Activated T-helper 2 cell treated with anti-CD3 and anti-CD28 coated beads, Interferon-gamma antibody, Interleukin-2, Interleukin-4, amounts not matched to agents 10 μg/mL and 5 μg/mL and 100 μg/mL, durations not matched to agents 14 hours and 24 hours and 36 hours (primary cell): ENCODE data around the gene SIGLECL1. TPM values are rescaled to one million over a fixed set of nuclear protein-coding genes. Genes with fewer than 3 reads are reported as not detected.

Source experiments
- DNase-seq: peaks from one replicate; pipeline ENCODE4 v3.0.0; 2021; ENCODE audit warnings: low spot score
- H3K27ac Mint-ChIP-seq: one replicate; pipeline ENCODE4 v1.8.0; 2021; ENCODE audit warnings: mixed read lengths
- H3K27me3 Mint-ChIP-seq: one replicate; pipeline ENCODE4 v1.8.0; 2021; ENCODE audit warnings: low read depth, mixed read lengths
- H3K36me3 Mint-ChIP-seq: one replicate; pipeline ENCODE4 v1.8.0; 2021; ENCODE audit warnings: low read depth, mixed read lengths
- H3K4me1 Mint-ChIP-seq: one replicate; pipeline ENCODE4 v1.8.0; 2021; ENCODE audit warnings: low read depth, mixed read lengths
- H3K4me3 Mint-ChIP-seq: one replicate; pipeline ENCODE4 v1.8.0; 2021; ENCODE audit warnings: low read depth, mild to moderate bottlenecking, moderate library complexity, mixed read lengths
- H3K9me3 Mint-ChIP-seq: one replicate; pipeline ENCODE4 v1.8.0; 2021; ENCODE audit warnings: mixed read lengths
- intact Hi-C: fragments of 100-400 bp; cut with micrococcal nuclease; formaldehyde crosslinking; loops from one replicate; pipeline ENCODE4 v1.15.1; 2023
- total RNA-seq: library from RNA; stranded (reverse); gene quantifications from 2 replicates; pipeline ENCODE4 v1.2.3, GENCODE V29; 2022

The SIGLECL1 gene
- total RNA-seq, 1 donor from 2014 or later = not detected

GRCh38 chr19:51293571-51294210, 42.8 kb downstream of the SIGLECL1 start:
- intact Hi-C loops = no loop called here
- Mint-ChIP-seq H3K36me3 (no peaks in the 10 kb centered on the region), H3K9me3 (no peaks in the 10 kb centered on the region), H3K4me3 (no peak overlapping the region), H3K27me3 (no peaks in the 10 kb centered on the region), H3K4me1 (no peaks in the 10 kb centered on the region), H3K27ac (no peak overlapping the region)
- DNase-seq = no peak

GRCh38 chr19:51294211-51294976, 43.5 kb downstream of the SIGLECL1 start:
- Mint-ChIP-seq H3K9me3 (no peaks in the 10 kb centered on the region), H3K4me3 (no peak overlapping the region), H3K36me3 (no peaks in the 10 kb centered on the region), H3K27me3 (no peaks in the 10 kb centered on the region), H3K4me1 (no peaks in the 10 kb centered on the region), H3K27ac (no peak overlapping the region)
- intact Hi-C loops = no loop called here
- DNase-seq = no peak

- no peaks in the 10 kb centered on the region for H3K36me3 Mint-ChIP-seq
- H3K4me3 Mint-ChIP-seq = no peak overlapping the region
- no peak overlapping the region for H3K27ac Mint-ChIP-seq
- no peak for DNase-seq
- H3K9me3 Mint-ChIP-seq = no peaks in the 10 kb centered on the region
- no peaks in the 10 kb centered on the region for H3K27me3 Mint-ChIP-seq
- intact Hi-C loops = no loop called here
- no peaks in the 10 kb centered on the region for H3K4me1 Mint-ChIP-seq
These were observed 44.1 kb downstream of the SIGLECL1 start for GRCh38 chr19:51294977-51295375.

- no peak for DNase-seq
- H3K27me3 Mint-ChIP-seq = no peaks in the 10 kb centered on the region
- no peaks in the 10 kb centered on the region for H3K36me3 Mint-ChIP-seq
- no peaks in the 10 kb centered on the region for H3K4me1 Mint-ChIP-seq
- H3K27ac Mint-ChIP-seq = no peak overlapping the region
- H3K4me3 Mint-ChIP-seq = no peak overlapping the region
- H3K9me3 Mint-ChIP-seq = no peaks in the 10 kb centered on the region
- intact Hi-C loops = no loop called here
These were observed 44.7 kb downstream of the SIGLECL1 start for GRCh38 chr19:51295382-51296126.

- Mint-ChIP-seq H3K36me3 (no peaks in the 10 kb centered on the region), H3K9me3 (no peaks in the 10 kb centered on the region), H3K4me3 (no peak overlapping the region), H3K27ac (no peak overlapping the region), H3K4me1 (no peaks in the 10 kb centered on the region), H3K27me3 (no peaks in the 10 kb centered on the region)
- no peak for DNase-seq
- intact Hi-C loops = no loop called here
These were observed 45.6 kb downstream of the SIGLECL1 start for GRCh38 chr19:51296336-51297093.

- intact Hi-C loops = no loop called here
- Mint-ChIP-seq H3K36me3 (no peaks in the 10 kb centered on the region), H3K9me3 (no peaks in the 10 kb centered on the region), H3K4me1 (no peaks in the 10 kb centered on the region), H3K27ac (no peak overlapping the region), H3K4me3 (no peak overlapping the region), H3K27me3 (no peaks in the 10 kb centered on the region)
- DNase-seq = no peak
These were observed 46.5 kb downstream of the SIGLECL1 start for GRCh38 chr19:51297406-51297805.

- no peaks in the 10 kb centered on the region for H3K36me3 Mint-ChIP-seq
These were observed 50.4 kb downstream of the SIGLECL1 start for GRCh38 chr19:51301266-51301665.

GRCh38 chr19:51305479-51305878, 54.6 kb downstream of the SIGLECL1 start:
- peaks cover 15% of the 10 kb centered on the region for H3K27me3 Mint-ChIP-seq
- intact Hi-C loops = no loop called here
- H3K36me3 Mint-ChIP-seq = no peaks in the 10 kb centered on the region
- DNase-seq = no peak
- H3K4me1 Mint-ChIP-seq = no peaks in the 10 kb centered on the region
- H3K4me3 Mint-ChIP-seq = no peak overlapping the region
- H3K27ac Mint-ChIP-seq = no peak overlapping the region
- peaks cover 17% of the 10 kb centered on the region for H3K9me3 Mint-ChIP-seq

More at GRCh38 chr19:51301266-51301665, 50.4 kb downstream of the SIGLECL1 start:
- DNase-seq = no peak
- intact Hi-C loops = no loop called here
- Mint-ChIP-seq H3K4me1 (no peaks in the 10 kb centered on the region), H3K27ac (no peak overlapping the region), H3K4me3 (no peak overlapping the region), H3K9me3 (peaks cover 4% of the 10 kb centered on the region), H3K27me3 (peaks cover 4% of the 10 kb centered on the region)

GRCh38 chr19:51311351-51312257, 60.7 kb downstream of the SIGLECL1 start, which contains the start of gene IGLON5:
TSS of gene IGLON5 (plus strand) at chr19:51311644. CDS start at chr19:51311848, 204 bp downstream.
- intact Hi-C loops = no loop called here
- no peak within 1 kb of the TSS for H3K27ac Mint-ChIP-seq
- no peak for DNase-seq
- no peaks in the 10 kb centered on the region for H3K36me3 Mint-ChIP-seq
- peaks cover 11% of the 10 kb centered on the region for H3K9me3 Mint-ChIP-seq
- H3K27me3 Mint-ChIP-seq = peaks cover 32% of the 10 kb centered on the region
- peaks cover 2% of the 10 kb centered on the region for H3K4me1 Mint-ChIP-seq
- H3K4me3 Mint-ChIP-seq = no peak within 1 kb of the TSS

GRCh38 chr19:51316688-51317087, 65.8 kb downstream of the SIGLECL1 start:
- Mint-ChIP-seq H3K36me3 (no peaks in the 10 kb centered on the region), H3K4me3 (no peak overlapping the region), H3K27ac (no peak overlapping the region), H3K4me1 (peaks cover 2% of the 10 kb centered on the region), H3K27me3 (peaks cover 21% of the 10 kb centered on the region), H3K9me3 (no peaks in the 10 kb centered on the region)
- no peak for DNase-seq
- intact Hi-C loops = no loop called here

GRCh38 chr19:51317376-51317775, 66.5 kb downstream of the SIGLECL1 start:
- H3K4me3 Mint-ChIP-seq = no peak overlapping the region
- no peak for DNase-seq
- no peak overlapping the region for H3K27ac Mint-ChIP-seq
- H3K36me3 Mint-ChIP-seq = no peaks in the 10 kb centered on the region
- no peaks in the 10 kb centered on the region for H3K9me3 Mint-ChIP-seq
- peaks cover 2% of the 10 kb centered on the region for H3K4me1 Mint-ChIP-seq
- H3K27me3 Mint-ChIP-seq = peaks cover 19% of the 10 kb centered on the region
- intact Hi-C loops = no loop called here

- Mint-ChIP-seq H3K9me3 (no peaks in the 10 kb centered on the region), H3K36me3 (no peaks in the 10 kb centered on the region), H3K27ac (no peak overlapping the region), H3K27me3 (peaks cover 21% of the 10 kb centered on the region), H3K4me3 (no peak overlapping the region), H3K4me1 (peaks cover 2% of the 10 kb centered on the region)
- intact Hi-C loops = no loop called here
- DNase-seq = no peak
These were observed 67.1 kb downstream of the SIGLECL1 start for GRCh38 chr19:51317968-51318367.
